Measurements from ENCODE around the gene LTC4S.

DNA sequence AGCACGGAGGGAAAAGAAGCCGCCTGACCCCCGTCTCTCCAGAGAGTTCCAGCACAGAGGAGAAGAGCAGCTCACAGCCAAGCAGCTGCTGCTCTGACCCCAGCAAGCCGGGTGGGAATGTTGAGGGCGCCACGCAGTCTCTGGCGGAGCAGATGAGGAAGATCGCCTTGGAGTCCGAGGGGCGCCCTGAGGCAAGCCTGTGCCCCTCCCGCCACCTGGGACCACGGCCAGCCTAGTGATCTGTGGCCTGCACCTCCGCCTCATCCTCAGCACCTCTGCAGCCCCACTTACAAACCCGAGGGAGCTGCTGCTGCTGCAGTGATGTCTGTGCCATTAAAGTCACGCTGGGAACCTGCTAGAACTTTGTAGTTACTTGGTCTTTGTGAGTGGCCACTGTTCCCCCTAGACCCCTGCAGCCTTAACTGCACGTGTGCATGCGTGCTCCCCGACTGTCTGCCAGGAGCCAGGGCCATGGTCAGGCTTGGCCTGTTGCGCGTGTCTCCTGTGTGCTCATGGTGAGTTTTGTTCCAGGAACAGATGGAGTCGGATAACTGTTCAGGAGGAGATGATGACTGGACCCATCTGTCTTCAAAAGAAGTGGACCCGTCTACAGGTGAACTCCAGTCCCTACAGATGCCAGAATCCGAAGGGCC is 39.4 kb downstream of the LTC4S start:
- TF ChIP-seq, protein P1, sequence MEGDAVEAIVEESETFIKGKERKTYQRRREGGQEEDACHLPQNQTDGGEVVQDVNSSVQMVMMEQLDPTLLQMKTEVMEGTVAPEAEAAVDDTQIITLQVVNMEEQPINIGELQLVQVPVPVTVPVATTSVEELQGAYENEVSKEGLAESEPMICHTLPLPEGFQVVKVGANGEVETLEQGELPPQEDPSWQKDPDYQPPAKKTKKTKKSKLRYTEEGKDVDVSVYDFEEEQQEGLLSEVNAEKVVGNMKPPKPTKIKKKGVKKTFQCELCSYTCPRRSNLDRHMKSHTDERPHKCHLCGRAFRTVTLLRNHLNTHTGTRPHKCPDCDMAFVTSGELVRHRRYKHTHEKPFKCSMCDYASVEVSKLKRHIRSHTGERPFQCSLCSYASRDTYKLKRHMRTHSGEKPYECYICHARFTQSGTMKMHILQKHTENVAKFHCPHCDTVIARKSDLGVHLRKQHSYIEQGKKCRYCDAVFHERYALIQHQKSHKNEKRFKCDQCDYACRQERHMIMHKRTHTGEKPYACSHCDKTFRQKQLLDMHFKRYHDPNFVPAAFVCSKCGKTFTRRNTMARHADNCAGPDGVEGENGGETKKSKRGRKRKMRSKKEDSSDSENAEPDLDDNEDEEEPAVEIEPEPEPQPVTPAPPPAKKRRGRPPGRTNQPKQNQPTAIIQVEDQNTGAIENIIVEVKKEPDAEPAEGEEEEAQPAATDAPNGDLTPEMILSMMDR (IDR thresholded peaks at IDR 0.05): no peak
- TF ChIP-seq POLR2AphosphoS5 (IDR thresholded peaks at IDR 0.05): no peak
- TF ChIP-seq EP300 (IDR thresholded peaks at IDR 0.05; ENCODE audit: low read depth): no peak
- no peak for TF ChIP-seq POLR2A (IDR thresholded peaks at IDR 0.05)
